NCI-H2107 treated with DMSO at 0.1 percent for 48 hours (cell line): ENCODE measurements around the gene PIF1.

Source experiments
- DNase-seq: peaks from one replicate; lab custom pipeline; 2025; ENCODE audit not compliant: unreplicated experiment; lab: John Stamatoyannopoulos, UW

PIF1 gene

GRCh38 chr15:64775551-64776401 is 49.7 kb downstream of the PIF1 start, which contains the start of gene RBPMS2:
Gene RBPMS2, minus strand, starts transcription at chr15:64775589. Its CDS starts 270 bp downstream, at chr15:64775319.
- no peak for DNase-seq

- no peak for DNase-seq
Observed at GRCh38 chr15:64774629-64775493, 50.6 kb downstream of the PIF1 start.

- DNase-seq, result no peak
Observed at GRCh38 chr15:64774037-64774628, 51.3 kb downstream of the PIF1 start.

- no peak for DNase-seq
Observed at GRCh38 chr15:64773606-64774005, 51.8 kb downstream of the PIF1 start.

- DNase-seq, result no peak
Observed at GRCh38 chr15:64772964-64773363, 52.5 kb downstream of the PIF1 start.

- DNase-seq, result no peak
Observed at GRCh38 chr15:64772488-64772887, 53.0 kb downstream of the PIF1 start.

GRCh38 chr15:64770626-64771025 is 54.8 kb downstream of the PIF1 start:
- no peak for DNase-seq

- DNase-seq, result no peak
Observed at GRCh38 chr15:64767203-64767602, 58.2 kb downstream of the PIF1 start.

- no peak for DNase-seq
Observed at GRCh38 chr15:64766058-64766457, 59.4 kb downstream of the PIF1 start.
